Measurements from ENCODE around the gene NSMF. TPM values are rescaled to one million over a fixed set of nuclear protein-coding genes. Genes with fewer than 3 reads are reported as not detected.

Gene NSMF
- total and polyA plus RNA-seq, 2 experiments from 2014 or later = 73.0 to 107 TPM

GRCh38 chr9:137461663-137462395 is 2.7 kb upstream of the NSMF start:
- no peak overlapping the region for H3K27ac ChIP-seq
- peaks cover 18% of the 10 kb centered on the region for H3K27me3 ChIP-seq
- peak; percentile 21 for TF ChIP-seq CTCF (IDR thresholded peaks at IDR 0.05; ENCODE audit: low read depth, low read length)
- peak; percentile 59 to 76 for DNase-seq (ENCODE audit: low read depth in 1 of 2, low spot score in 1 of 2)
- no peaks in the 10 kb centered on the region for H3K9me3 ChIP-seq (ENCODE audit: low read depth)
- no peak overlapping the region for H3K4me3 ChIP-seq
- H3K36me3 ChIP-seq = no peaks in the 10 kb centered on the region
- H3K4me1 ChIP-seq (ENCODE audit: low read depth) = peaks cover 6% of the 10 kb centered on the region

GRCh38 chr9:137461316-137461662 is 2.2 kb upstream of the NSMF start:
- no peak for TF ChIP-seq CTCF (IDR thresholded peaks at IDR 0.05; ENCODE audit: low read depth, low read length)
- Histone ChIP-seq H3K27me3 (peaks cover 18% of the 10 kb centered on the region), H3K4me3 (no peak overlapping the region), H3K36me3 (no peaks in the 10 kb centered on the region), H3K9me3 (ENCODE audit: low read depth) (no peaks in the 10 kb centered on the region), H3K27ac (no peak overlapping the region), H3K4me1 (ENCODE audit: low read depth) (peaks cover 6% of the 10 kb centered on the region)
- no peak for DNase-seq (ENCODE audit: low read depth in 1 of 2, low spot score in 1 of 2)

GRCh38 chr9:137460363-137461315 is 1.5 kb upstream of the NSMF start:
- Histone ChIP-seq H3K27ac (no peak overlapping the region), H3K4me3 (no peak overlapping the region), H3K27me3 (peaks cover 18% of the 10 kb centered on the region), H3K4me1 (ENCODE audit: low read depth) (peaks cover 6% of the 10 kb centered on the region), H3K36me3 (no peaks in the 10 kb centered on the region), H3K9me3 (ENCODE audit: low read depth) (no peaks in the 10 kb centered on the region)
- TF ChIP-seq CTCF (IDR thresholded peaks at IDR 0.05; ENCODE audit: low read depth, low read length) = no peak
- no peak for DNase-seq (ENCODE audit: low read depth in 1 of 2, low spot score in 1 of 2)

- H3K4me3 ChIP-seq = peak overlapping the region; percentile 51
Measured at GRCh38 chr9:137459601-137460362, 648 bp upstream of the NSMF start.

More at GRCh38 chr9:137459601-137460362, 648 bp upstream of the NSMF start:
- H3K36me3 ChIP-seq = no peaks in the 10 kb centered on the region
- TF ChIP-seq CTCF (IDR thresholded peaks at IDR 0.05; ENCODE audit: low read depth, low read length) = no peak
- no peak for DNase-seq (ENCODE audit: low read depth in 1 of 2, low spot score in 1 of 2)
- H3K4me1 ChIP-seq (ENCODE audit: low read depth) = peaks cover 6% of the 10 kb centered on the region
- peaks cover 18% of the 10 kb centered on the region for H3K27me3 ChIP-seq
- no peaks in the 10 kb centered on the region for H3K9me3 ChIP-seq (ENCODE audit: low read depth)
- no peak overlapping the region for H3K27ac ChIP-seq
